ENCODE measurements around the gene SYT13.
"Not testable (repeated sequence)": the region's sequence is repeated elsewhere in the genome, so short reads cannot be mapped to it uniquely, and the experiment has no call there.

The SYT13 gene

GRCh38 chr11:45250035-45250718 is 36.0 kb downstream of the SYT13 start:
- Histone ChIP-seq H3K4me3 (ENCODE audit: low read length) (no peak overlapping the region), H2BK15ac (replicated peaks; ENCODE audit: low read depth) (no peak overlapping the region), H2BK120ac (ENCODE audit: low read depth, low read length) (no peak overlapping the region), H4K5ac (ENCODE audit: low read length) (no peak overlapping the region), H3K4me2 (ENCODE audit: low read length) (no peak overlapping the region), H3K27ac (ENCODE audit: low read depth, low read length) (no peak overlapping the region), H3K23ac (ENCODE audit: low read length) (no peak overlapping the region), H3K27me3 (ENCODE audit: insufficient read depth, low read length, poor library complexity) (no peaks in the 10 kb centered on the region), H3K36me3 (ENCODE audit: control insufficient read depth, insufficient read depth, low read length) (no peaks in the 10 kb centered on the region), H3K18ac (ENCODE audit: low read length) (no peak overlapping the region), H3K4me1 (ENCODE audit: control insufficient read depth, low read depth, low read length) (no peaks in the 10 kb centered on the region), H3K79me1 (ENCODE audit: low read length) (no peaks in the 10 kb centered on the region), H2BK5ac (ENCODE audit: low read length) (no peak overlapping the region), H4K8ac (ENCODE audit: low read depth, low read length) (no peak overlapping the region), H3K79me2 (ENCODE audit: control insufficient read depth, insufficient read depth, low read length) (no peaks in the 10 kb centered on the region), H3K4ac (ENCODE audit: low read depth, low read length) (no peak overlapping the region), H3K56ac (ENCODE audit: low read length) (no peak overlapping the region), H2AK5ac (ENCODE audit: low read length) (no peak overlapping the region), H3K9ac (ENCODE audit: low read length) (no peak overlapping the region)
- DNase-seq = no peak
- WGBS (ENCODE audit: extremely low coverage, insufficient coverage, low lambda C conversion rate) = no CpG with 5 or more reads among the region's 3 CpGs

- not testable (repeated sequence) for H4K8ac ChIP-seq (ENCODE audit: low read depth, low read length); H3K4me2 ChIP-seq (ENCODE audit: low read length); H3K36me3 ChIP-seq (ENCODE audit: control insufficient read depth, insufficient read depth, low read length); DNase-seq; H3K4me3 ChIP-seq (ENCODE audit: low read length); H3K9ac ChIP-seq (ENCODE audit: low read length); H3K79me2 ChIP-seq (ENCODE audit: control insufficient read depth, insufficient read depth, low read length); H3K27me3 ChIP-seq (ENCODE audit: insufficient read depth, low read length, poor library complexity); H2BK120ac ChIP-seq (ENCODE audit: low read depth, low read length); H4K5ac ChIP-seq (ENCODE audit: low read length); H2BK5ac ChIP-seq (ENCODE audit: low read length); H3K56ac ChIP-seq (ENCODE audit: low read length); H2AK5ac ChIP-seq (ENCODE audit: low read length); H3K27ac ChIP-seq (ENCODE audit: low read depth, low read length); H3K4me1 ChIP-seq (ENCODE audit: control insufficient read depth, low read depth, low read length); H3K18ac ChIP-seq (ENCODE audit: low read length); H3K23ac ChIP-seq (ENCODE audit: low read length); H3K79me1 ChIP-seq (ENCODE audit: low read length); H3K4ac ChIP-seq (ENCODE audit: low read depth, low read length); H2BK15ac ChIP-seq (replicated peaks; ENCODE audit: low read depth)
- WGBS (ENCODE audit: extremely low coverage, insufficient coverage, low lambda C conversion rate) = no CpG with 5 or more reads among the region's 1 CpG
Measured at GRCh38 chr11:45249372-45249771, 36.8 kb downstream of the SYT13 start.

- Histone ChIP-seq H3K56ac (ENCODE audit: low read length) (no peak overlapping the region), H3K4me3 (ENCODE audit: low read length) (no peak overlapping the region), H4K8ac (ENCODE audit: low read depth, low read length) (no peak overlapping the region), H3K27ac (ENCODE audit: low read depth, low read length) (no peak overlapping the region), H3K36me3 (ENCODE audit: control insufficient read depth, insufficient read depth, low read length) (no peaks in the 10 kb centered on the region), H3K23ac (ENCODE audit: low read length) (no peak overlapping the region), H3K4me2 (ENCODE audit: low read length) (no peak overlapping the region), H3K9ac (ENCODE audit: low read length) (no peak overlapping the region), H3K18ac (ENCODE audit: low read length) (no peak overlapping the region), H3K4me1 (ENCODE audit: control insufficient read depth, low read depth, low read length) (no peaks in the 10 kb centered on the region), H3K79me1 (ENCODE audit: low read length) (no peaks in the 10 kb centered on the region), H3K79me2 (ENCODE audit: control insufficient read depth, insufficient read depth, low read length) (no peaks in the 10 kb centered on the region), H2BK15ac (replicated peaks; ENCODE audit: low read depth) (no peak overlapping the region), H2BK120ac (ENCODE audit: low read depth, low read length) (no peak overlapping the region), H3K27me3 (ENCODE audit: insufficient read depth, low read length, poor library complexity) (no peaks in the 10 kb centered on the region), H4K5ac (ENCODE audit: low read length) (no peak overlapping the region), H2AK5ac (ENCODE audit: low read length) (no peak overlapping the region), H3K4ac (ENCODE audit: low read depth, low read length) (no peak overlapping the region), H2BK5ac (ENCODE audit: low read length) (no peak overlapping the region)
- no peak for DNase-seq
- WGBS (ENCODE audit: extremely low coverage, insufficient coverage, low lambda C conversion rate) = no CpG with 5 or more reads among the region's 2 CpGs
Measured at GRCh38 chr11:45248501-45249011, 37.6 kb downstream of the SYT13 start.

GRCh38 chr11:45247433-45247832 is 38.7 kb downstream of the SYT13 start:
- DNase-seq = no peak
- Histone ChIP-seq H3K4ac (ENCODE audit: low read depth, low read length) (no peak overlapping the region), H3K56ac (ENCODE audit: low read length) (no peak overlapping the region), H3K4me3 (ENCODE audit: low read length) (no peak overlapping the region), H2AK5ac (ENCODE audit: low read length) (no peak overlapping the region), H4K5ac (ENCODE audit: low read length) (no peak overlapping the region), H3K9ac (ENCODE audit: low read length) (no peak overlapping the region), H3K23ac (ENCODE audit: low read length) (no peak overlapping the region), H4K8ac (ENCODE audit: low read depth, low read length) (no peak overlapping the region), H3K36me3 (ENCODE audit: control insufficient read depth, insufficient read depth, low read length) (no peaks in the 10 kb centered on the region), H3K27ac (ENCODE audit: low read depth, low read length) (no peak overlapping the region), H2BK120ac (ENCODE audit: low read depth, low read length) (no peak overlapping the region), H3K18ac (ENCODE audit: low read length) (no peak overlapping the region), H3K4me1 (ENCODE audit: control insufficient read depth, low read depth, low read length) (no peaks in the 10 kb centered on the region), H3K4me2 (ENCODE audit: low read length) (no peak overlapping the region), H3K27me3 (ENCODE audit: insufficient read depth, low read length, poor library complexity) (no peaks in the 10 kb centered on the region), H2BK5ac (ENCODE audit: low read length) (no peak overlapping the region), H2BK15ac (replicated peaks; ENCODE audit: low read depth) (no peak overlapping the region), H3K79me1 (ENCODE audit: low read length) (no peaks in the 10 kb centered on the region), H3K79me2 (ENCODE audit: control insufficient read depth, insufficient read depth, low read length) (no peaks in the 10 kb centered on the region)
- no CpG with 5 or more reads among the region's 2 CpGs for WGBS (ENCODE audit: extremely low coverage, insufficient coverage, low lambda C conversion rate)

- no peak overlapping the region for H3K4ac ChIP-seq (ENCODE audit: low read depth, low read length)
- H3K27me3 ChIP-seq (ENCODE audit: insufficient read depth, low read length, poor library complexity) = no peaks in the 10 kb centered on the region
- H3K4me1 ChIP-seq (ENCODE audit: control insufficient read depth, low read depth, low read length) = no peaks in the 10 kb centered on the region
- H2AK5ac ChIP-seq (ENCODE audit: low read length) = no peak overlapping the region
- H2BK120ac ChIP-seq (ENCODE audit: low read depth, low read length) = no peak overlapping the region
- H2BK15ac ChIP-seq (replicated peaks; ENCODE audit: low read depth) = no peak overlapping the region
- H2BK5ac ChIP-seq (ENCODE audit: low read length) = no peak overlapping the region
- no peaks in the 10 kb centered on the region for H3K79me1 ChIP-seq (ENCODE audit: low read length)
- H3K56ac ChIP-seq (ENCODE audit: low read length) = no peak overlapping the region
- H3K27ac ChIP-seq (ENCODE audit: low read depth, low read length) = no peak overlapping the region
- no CpG with 5 or more reads among the region's 8 CpGs for WGBS (ENCODE audit: extremely low coverage, insufficient coverage, low lambda C conversion rate)
- no peak for DNase-seq
- H4K8ac ChIP-seq (ENCODE audit: low read depth, low read length) = no peak overlapping the region
- no peak overlapping the region for H3K9ac ChIP-seq (ENCODE audit: low read length)
- no peaks in the 10 kb centered on the region for H3K36me3 ChIP-seq (ENCODE audit: control insufficient read depth, insufficient read depth, low read length)
- H3K4me3 ChIP-seq (ENCODE audit: low read length) = no peak overlapping the region
- H3K18ac ChIP-seq (ENCODE audit: low read length) = no peak overlapping the region
- H3K79me2 ChIP-seq (ENCODE audit: control insufficient read depth, insufficient read depth, low read length) = no peaks in the 10 kb centered on the region
- H3K4me2 ChIP-seq (ENCODE audit: low read length) = no peak overlapping the region
- H4K5ac ChIP-seq (ENCODE audit: low read length) = no peak overlapping the region
- no peak overlapping the region for H3K23ac ChIP-seq (ENCODE audit: low read length)
Measured at GRCh38 chr11:45246241-45246640, 39.9 kb downstream of the SYT13 start.
